ENCODE results near the gene NOL11.

GRCh38 chr17:67770539-67770938 lies 52.8 kb downstream of the NOL11 start:
- TF ChIP-seq CTCF (IDR thresholded peaks at IDR 0.05) = no peak
- no peak for TF ChIP-seq POLR2AphosphoS5 (IDR thresholded peaks at IDR 0.05)
